ENCODE data around the gene PFKFB4.

GRCh38 chr3:48546203-48546829 lies 10.3 kb downstream of the PFKFB4 start:
- TF ChIP-seq, protein P1, sequence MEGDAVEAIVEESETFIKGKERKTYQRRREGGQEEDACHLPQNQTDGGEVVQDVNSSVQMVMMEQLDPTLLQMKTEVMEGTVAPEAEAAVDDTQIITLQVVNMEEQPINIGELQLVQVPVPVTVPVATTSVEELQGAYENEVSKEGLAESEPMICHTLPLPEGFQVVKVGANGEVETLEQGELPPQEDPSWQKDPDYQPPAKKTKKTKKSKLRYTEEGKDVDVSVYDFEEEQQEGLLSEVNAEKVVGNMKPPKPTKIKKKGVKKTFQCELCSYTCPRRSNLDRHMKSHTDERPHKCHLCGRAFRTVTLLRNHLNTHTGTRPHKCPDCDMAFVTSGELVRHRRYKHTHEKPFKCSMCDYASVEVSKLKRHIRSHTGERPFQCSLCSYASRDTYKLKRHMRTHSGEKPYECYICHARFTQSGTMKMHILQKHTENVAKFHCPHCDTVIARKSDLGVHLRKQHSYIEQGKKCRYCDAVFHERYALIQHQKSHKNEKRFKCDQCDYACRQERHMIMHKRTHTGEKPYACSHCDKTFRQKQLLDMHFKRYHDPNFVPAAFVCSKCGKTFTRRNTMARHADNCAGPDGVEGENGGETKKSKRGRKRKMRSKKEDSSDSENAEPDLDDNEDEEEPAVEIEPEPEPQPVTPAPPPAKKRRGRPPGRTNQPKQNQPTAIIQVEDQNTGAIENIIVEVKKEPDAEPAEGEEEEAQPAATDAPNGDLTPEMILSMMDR (IDR thresholded peaks at IDR 0.05) = no peak
- TF ChIP-seq POLR2AphosphoS5 (IDR thresholded peaks at IDR 0.05) (no peak), POLR2A (IDR thresholded peaks at IDR 0.05; ENCODE audit: low read depth) (no peak)
